ENCODE data around the gene MMP17. TPM values are rescaled to one million over a fixed set of nuclear protein-coding genes. Genes with fewer than 3 reads are reported as not detected.
A peak's percentile ranks its signal among the peaks of the same experiment; 100 is the strongest.
"Not testable (repeated sequence)": the region's sequence is repeated elsewhere in the genome, so short reads cannot be mapped to it uniquely, and the experiment has no call there.

MMP17 gene
- polyA plus RNA-seq, 10 donors, result 3.3 to 10.2 (median 5.1) TPM

GRCh38 chr12:131863711-131864396, 35.7 kb downstream of the MMP17 start:
- no peak for DNase-seq

- DNase-seq, result no peak
Measured at GRCh38 chr12:131864469-131864868, 36.3 kb downstream of the MMP17 start.

GRCh38 chr12:131865180-131865875, 37.1 kb downstream of the MMP17 start:
- no peak for DNase-seq

GRCh38 chr12:131867471-131867870, 39.3 kb downstream of the MMP17 start:
- no peak for DNase-seq

- no peak for DNase-seq
Measured at GRCh38 chr12:131867891-131868675, 39.9 kb downstream of the MMP17 start.

GRCh38 chr12:131869871-131870418, 41.8 kb downstream of the MMP17 start:
- DNase-seq, result peak in 2 of 3 donors; percentile 26 to 30

- no peak for DNase-seq
Measured at GRCh38 chr12:131871677-131872076, 43.5 kb downstream of the MMP17 start.

GRCh38 chr12:131872154-131873051, 44.2 kb downstream of the MMP17 start:
- DNase-seq, result peak in 1 of 3 donors; percentile 38

GRCh38 chr12:131873293-131873692, 45.1 kb downstream of the MMP17 start:
- no peak for DNase-seq

GRCh38 chr12:131874972-131875371, 46.8 kb downstream of the MMP17 start:
- DNase-seq, result not testable (repeated sequence)

- DNase-seq, result not testable (repeated sequence)
Measured at GRCh38 chr12:131877216-131877615, 49.0 kb downstream of the MMP17 start.

- DNase-seq, result not testable (repeated sequence)
Measured at GRCh38 chr12:131878436-131878835, 50.2 kb downstream of the MMP17 start.

- no peak for DNase-seq
Measured at GRCh38 chr12:131882804-131883520, 54.8 kb downstream of the MMP17 start.

- no peak for DNase-seq
Measured at GRCh38 chr12:131883521-131883900, 55.3 kb downstream of the MMP17 start.

- DNase-seq, result not testable (repeated sequence)
Measured at GRCh38 chr12:131885076-131885475, 56.9 kb downstream of the MMP17 start.

- DNase-seq, result no peak
Measured at GRCh38 chr12:131885543-131886057, 57.4 kb downstream of the MMP17 start.

- not testable (repeated sequence) for DNase-seq
Measured at GRCh38 chr12:131891722-131892121, 63.5 kb downstream of the MMP17 start.

GRCh38 chr12:131892711-131893604, 64.8 kb downstream of the MMP17 start:
- DNase-seq, result no peak

Measured in muscle of back (tissue), 11 donors.